ENCODE measurements around the gene SERPING1.

DNA sequence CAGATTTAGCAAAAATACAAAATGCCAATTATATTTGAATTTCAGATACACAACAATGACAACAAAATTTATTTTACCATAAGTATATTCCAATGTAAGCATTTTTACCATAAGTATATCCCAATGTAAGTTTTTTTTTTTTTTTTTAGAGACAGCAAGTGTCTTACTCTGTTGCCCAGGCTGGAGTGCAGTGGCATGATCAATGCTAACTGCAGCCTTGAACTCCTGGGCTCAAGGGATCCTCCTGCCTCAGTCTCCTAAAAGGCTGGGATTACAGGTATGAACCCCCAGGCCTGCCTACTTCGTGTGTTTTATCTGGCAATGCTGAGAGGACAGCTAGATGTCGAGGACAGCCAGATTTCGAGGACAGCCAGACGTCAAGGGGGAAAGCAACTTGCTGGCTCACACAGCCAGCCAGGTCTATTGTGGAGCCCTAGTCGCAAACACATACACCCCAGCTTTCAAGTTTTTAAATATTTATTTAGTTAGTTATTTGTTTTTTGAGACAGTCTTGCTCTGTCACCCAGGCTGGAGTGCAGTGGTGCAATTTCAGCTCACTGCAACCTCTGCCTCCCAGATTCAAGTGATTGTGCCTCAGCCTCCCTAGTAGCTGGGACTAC, 1.1 kb upstream of the SERPING1 start:
- TF ChIP-seq, protein P1, sequence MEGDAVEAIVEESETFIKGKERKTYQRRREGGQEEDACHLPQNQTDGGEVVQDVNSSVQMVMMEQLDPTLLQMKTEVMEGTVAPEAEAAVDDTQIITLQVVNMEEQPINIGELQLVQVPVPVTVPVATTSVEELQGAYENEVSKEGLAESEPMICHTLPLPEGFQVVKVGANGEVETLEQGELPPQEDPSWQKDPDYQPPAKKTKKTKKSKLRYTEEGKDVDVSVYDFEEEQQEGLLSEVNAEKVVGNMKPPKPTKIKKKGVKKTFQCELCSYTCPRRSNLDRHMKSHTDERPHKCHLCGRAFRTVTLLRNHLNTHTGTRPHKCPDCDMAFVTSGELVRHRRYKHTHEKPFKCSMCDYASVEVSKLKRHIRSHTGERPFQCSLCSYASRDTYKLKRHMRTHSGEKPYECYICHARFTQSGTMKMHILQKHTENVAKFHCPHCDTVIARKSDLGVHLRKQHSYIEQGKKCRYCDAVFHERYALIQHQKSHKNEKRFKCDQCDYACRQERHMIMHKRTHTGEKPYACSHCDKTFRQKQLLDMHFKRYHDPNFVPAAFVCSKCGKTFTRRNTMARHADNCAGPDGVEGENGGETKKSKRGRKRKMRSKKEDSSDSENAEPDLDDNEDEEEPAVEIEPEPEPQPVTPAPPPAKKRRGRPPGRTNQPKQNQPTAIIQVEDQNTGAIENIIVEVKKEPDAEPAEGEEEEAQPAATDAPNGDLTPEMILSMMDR (conservative IDR thresholded peaks at IDR 0.05): no peak
- no peak for TF ChIP-seq ZFX (IDR thresholded peaks at IDR 0.05)
